Measurements from ENCODE around the gene RAPGEF3.

- no peak for TF ChIP-seq YY1 (IDR thresholded peaks at IDR 0.05; ENCODE audit: insufficient read depth, insufficient read length)
- no peak for TF ChIP-seq SUZ12 (IDR thresholded peaks at IDR 0.05; ENCODE audit: extremely low read depth, insufficient read depth, insufficient read length)
- no peak for TF ChIP-seq ZNF274 (IDR thresholded peaks at IDR 0.05; ENCODE audit: low read depth, low read length)
Measured at GRCh38 chr12:47757840-47758583, 668 bp downstream of the RAPGEF3 start.
